ENCODE results near the gene SFT2D2.
"Not testable (repeated sequence)": the region's sequence is repeated elsewhere in the genome, so short reads cannot be mapped to it uniquely, and the experiment has no call there.

SFT2D2 gene

DNA sequence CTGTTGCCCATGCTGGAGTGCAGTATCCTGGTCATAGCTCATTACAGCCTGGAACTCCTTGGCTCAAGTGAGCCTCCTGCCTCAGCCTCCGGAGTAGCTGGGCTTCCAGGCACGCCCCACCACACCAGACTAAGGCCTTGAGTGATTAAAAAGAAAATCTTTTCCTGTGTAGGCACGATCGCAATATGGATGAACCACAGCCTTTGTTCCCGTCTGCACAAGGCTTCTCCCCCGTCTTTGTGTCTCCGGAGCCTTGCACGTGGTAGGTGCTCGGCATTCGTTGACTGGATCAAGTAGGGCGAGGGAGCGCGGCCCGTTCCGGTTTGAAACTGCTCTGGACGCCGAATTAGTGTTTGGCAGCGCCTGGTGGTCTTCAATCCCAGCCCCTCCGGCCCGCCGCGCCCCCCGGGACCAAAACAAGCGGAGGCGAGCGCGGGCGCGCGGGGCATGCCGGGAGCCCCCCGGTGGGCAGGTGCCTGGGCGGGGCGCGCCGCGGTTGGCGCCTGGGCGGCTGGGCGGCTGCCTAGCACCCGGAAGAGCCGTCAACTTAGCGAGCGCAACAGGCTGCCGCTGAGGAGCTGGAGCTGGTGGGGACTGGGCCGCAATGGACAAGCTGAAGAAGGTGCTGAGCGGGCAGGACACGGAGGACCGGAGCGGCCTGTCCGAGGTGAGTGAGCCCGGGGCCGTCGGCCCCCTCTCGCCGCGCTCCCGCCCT is at the start of gene SFT2D2:
Gene SFT2D2, plus strand, starts transcription at position 529 of the 715 bp plus-strand sequence. Its CDS starts 76 bp downstream, at position 605.
- H3K9ac ChIP-seq (ENCODE audit: insufficient read length, low read depth) = peak within 1 kb of the TSS; percentile 89
- no peaks in the 10 kb centered on the region for H3K27me3 ChIP-seq (ENCODE audit: insufficient read depth, insufficient read length)
- peak; percentile 61 for DNase-seq (ENCODE audit: low read depth, low spot score)
- peaks cover 24% of the 10 kb centered on the region for H3K9me3 ChIP-seq (ENCODE audit: insufficient read depth, low read length)
- H3K4me3 ChIP-seq (ENCODE audit: insufficient read length, low read depth) = peak within 1 kb of the TSS; percentile 85
- TF ChIP-seq SUZ12 (IDR thresholded peaks at IDR 0.05; ENCODE audit: extremely low read depth, insufficient read depth, insufficient read length) (no peak), ZNF274 (IDR thresholded peaks at IDR 0.05; ENCODE audit: low read depth, low read length) (no peak), YY1 (IDR thresholded peaks at IDR 0.05; ENCODE audit: insufficient read depth, insufficient read length) (no peak)
- H3K4me1 ChIP-seq (ENCODE audit: insufficient read depth, insufficient read length) = no peaks in the 10 kb centered on the region
- peaks cover 15% of the 10 kb centered on the region for H3K36me3 ChIP-seq (ENCODE audit: insufficient read depth, insufficient read length, low read length)

DNA sequence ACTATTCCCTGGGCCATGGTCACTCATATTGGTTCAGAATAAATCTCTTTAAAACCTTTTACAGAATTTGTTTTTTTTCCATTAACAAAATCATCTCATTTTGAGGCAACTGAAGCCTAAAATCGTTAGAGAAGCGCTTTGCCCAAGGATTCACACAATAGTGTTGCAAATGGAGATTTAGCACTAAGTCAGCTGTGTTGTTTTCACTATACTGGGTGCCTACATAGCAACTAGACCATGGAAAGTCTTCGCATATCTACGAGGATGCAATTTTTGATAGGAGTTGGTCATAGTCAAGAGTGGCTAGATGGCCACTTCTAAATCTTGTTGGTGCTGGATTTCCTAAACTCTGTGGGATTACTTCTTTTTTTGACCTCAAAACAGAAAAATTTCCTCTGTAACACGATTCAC is 47.6 kb upstream of the SFT2D2 start:
- peak overlapping the region; percentile 16 for H3K4me3 ChIP-seq (ENCODE audit: insufficient read length, low read depth)
- TF ChIP-seq SUZ12 (IDR thresholded peaks at IDR 0.05; ENCODE audit: extremely low read depth, insufficient read depth, insufficient read length) (no peak), YY1 (IDR thresholded peaks at IDR 0.05; ENCODE audit: insufficient read depth, insufficient read length) (no peak), ZNF274 (IDR thresholded peaks at IDR 0.05; ENCODE audit: low read depth, low read length) (no peak)
- no peaks in the 10 kb centered on the region for H3K4me1 ChIP-seq (ENCODE audit: insufficient read depth, insufficient read length)
- no peaks in the 10 kb centered on the region for H3K27me3 ChIP-seq (ENCODE audit: insufficient read depth, insufficient read length)
- H3K9me3 ChIP-seq (ENCODE audit: insufficient read depth, low read length) = no peaks in the 10 kb centered on the region
- DNase-seq (ENCODE audit: low read depth, low spot score) = no peak
- H3K9ac ChIP-seq (ENCODE audit: insufficient read length, low read depth) = peak overlapping the region; percentile 64
- no peaks in the 10 kb centered on the region for H3K36me3 ChIP-seq (ENCODE audit: insufficient read depth, insufficient read length, low read length)

DNA sequence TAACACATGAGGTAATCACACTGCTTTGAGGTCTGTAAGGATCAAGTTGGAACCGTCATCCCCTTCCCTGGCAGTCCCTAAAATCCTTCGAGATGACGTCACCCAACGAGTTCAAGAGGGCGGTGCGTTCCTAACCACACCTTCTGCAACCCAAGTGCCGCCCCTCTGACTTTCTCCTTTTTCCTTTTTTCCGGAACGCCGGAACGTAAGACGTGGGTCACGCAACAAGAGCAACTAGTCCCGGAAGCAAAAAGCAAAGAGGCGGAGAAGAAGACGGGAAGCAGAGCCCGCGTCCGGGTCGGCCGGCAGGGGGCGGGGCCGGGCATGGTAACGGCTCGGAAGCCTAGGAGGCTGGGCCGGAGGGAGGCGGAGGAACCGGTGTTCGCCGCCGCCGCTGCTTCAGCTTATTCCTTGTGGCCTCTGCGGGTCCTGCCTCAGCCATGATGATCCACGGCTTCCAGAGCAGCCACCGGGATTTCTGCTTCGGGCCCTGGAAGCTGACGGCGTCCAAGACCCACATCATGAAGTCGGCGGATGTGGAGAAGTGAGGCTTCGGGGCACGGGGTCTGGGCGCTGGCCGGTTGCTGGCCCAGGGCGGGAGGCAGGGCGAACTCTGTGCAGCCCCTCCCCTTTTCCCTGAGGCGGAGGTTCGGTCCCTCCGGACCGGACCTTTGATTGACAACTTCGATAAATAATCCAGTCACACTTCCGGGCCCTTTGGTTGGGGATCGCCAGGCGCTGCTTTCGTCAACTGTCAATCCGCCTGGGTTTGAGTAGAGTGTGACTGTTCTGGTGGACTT is 47.0 kb upstream of the SFT2D2 start, which contains the start of gene TIPRL:
Gene TIPRL, plus strand, starts transcription at position 325 of the 800 bp plus-strand sequence. Its CDS starts 116 bp downstream, at position 441.
- DNase-seq (ENCODE audit: low read depth, low spot score) = peak; percentile 99
- Histone ChIP-seq H3K9me3 (ENCODE audit: insufficient read depth, low read length) (no peaks in the 10 kb centered on the region), H3K27me3 (ENCODE audit: insufficient read depth, insufficient read length) (no peaks in the 10 kb centered on the region), H3K4me1 (ENCODE audit: insufficient read depth, insufficient read length) (no peaks in the 10 kb centered on the region), H3K4me3 (ENCODE audit: insufficient read length, low read depth) (peak within 1 kb of the TSS; percentile 92), H3K9ac (ENCODE audit: insufficient read length, low read depth) (peak within 1 kb of the TSS; percentile 96), H3K36me3 (ENCODE audit: insufficient read depth, insufficient read length, low read length) (no peaks in the 10 kb centered on the region)
- TF ChIP-seq ZNF274 (IDR thresholded peaks at IDR 0.05; ENCODE audit: low read depth, low read length) = no peak
- no peak for TF ChIP-seq YY1 (IDR thresholded peaks at IDR 0.05; ENCODE audit: insufficient read depth, insufficient read length)
- TF ChIP-seq SUZ12 (IDR thresholded peaks at IDR 0.05; ENCODE audit: extremely low read depth, insufficient read depth, insufficient read length) = no peak

DNA sequence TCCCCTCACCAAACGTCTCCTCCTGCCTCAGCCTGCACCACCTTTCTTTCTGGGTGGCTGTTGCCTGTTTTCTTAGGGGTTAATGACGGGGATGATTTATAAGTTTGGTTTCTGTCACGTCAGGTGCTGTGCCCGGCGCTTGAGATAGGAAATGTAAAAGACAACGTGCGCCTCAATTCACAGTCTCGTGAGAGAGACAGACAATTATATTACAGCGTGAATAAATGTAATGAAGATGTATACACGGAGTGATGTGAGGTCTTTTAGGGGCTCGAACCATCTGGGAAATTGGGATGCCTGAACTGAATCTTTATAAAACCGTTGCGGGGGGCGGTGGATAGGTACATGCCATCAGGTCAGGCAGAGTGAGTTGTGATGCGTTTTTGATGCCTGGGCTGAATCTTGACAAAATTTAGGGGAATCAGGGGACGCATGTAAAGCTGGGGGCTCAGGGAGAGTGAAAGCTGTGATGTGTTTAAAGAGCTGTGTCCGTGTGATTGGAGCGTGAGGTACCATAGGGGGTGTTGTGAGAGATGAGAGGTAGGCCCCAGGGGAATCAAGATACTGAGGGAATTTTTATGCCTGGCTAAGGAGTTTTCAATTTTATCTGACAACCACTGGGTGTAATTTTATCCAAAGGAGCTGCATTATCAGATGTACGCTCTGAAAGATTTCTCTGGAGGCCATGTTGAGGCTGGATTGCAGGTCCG is 46.2 kb upstream of the SFT2D2 start:
- no peaks in the 10 kb centered on the region for H3K27me3 ChIP-seq (ENCODE audit: insufficient read depth, insufficient read length)
- H3K9ac ChIP-seq (ENCODE audit: insufficient read length, low read depth) = peak overlapping the region; percentile 96
- H3K4me1 ChIP-seq (ENCODE audit: insufficient read depth, insufficient read length) = no peaks in the 10 kb centered on the region
- peaks cover 5% of the 10 kb centered on the region for H3K36me3 ChIP-seq (ENCODE audit: insufficient read depth, insufficient read length, low read length)
- DNase-seq (ENCODE audit: low read depth, low spot score) = no peak
- H3K4me3 ChIP-seq (ENCODE audit: insufficient read length, low read depth) = peak overlapping the region; percentile 92
- H3K9me3 ChIP-seq (ENCODE audit: insufficient read depth, low read length) = no peaks in the 10 kb centered on the region
- no peak for TF ChIP-seq YY1 (IDR thresholded peaks at IDR 0.05; ENCODE audit: insufficient read depth, insufficient read length)
- TF ChIP-seq ZNF274 (IDR thresholded peaks at IDR 0.05; ENCODE audit: low read depth, low read length) = no peak
- no peak for TF ChIP-seq SUZ12 (IDR thresholded peaks at IDR 0.05; ENCODE audit: extremely low read depth, insufficient read depth, insufficient read length)

DNA sequence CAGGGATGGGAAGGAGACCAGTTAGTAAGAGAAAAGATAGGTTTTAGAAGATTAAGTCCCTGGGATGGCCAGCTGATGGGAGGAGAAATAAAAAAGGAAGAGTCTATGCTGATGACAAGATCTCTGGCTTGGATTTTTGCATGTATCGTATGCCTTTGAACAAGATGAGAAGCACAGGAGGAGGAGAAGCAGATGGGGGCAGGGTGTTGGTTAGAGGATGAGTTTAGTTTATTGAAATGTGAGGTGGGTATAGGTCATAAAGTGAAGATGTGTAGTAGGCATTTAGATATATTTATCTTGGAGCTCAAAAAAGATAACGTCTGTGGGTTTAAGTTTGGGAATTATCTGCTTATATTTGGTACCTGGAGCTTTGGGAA is 45.7 kb upstream of the SFT2D2 start:
- H3K4me3 ChIP-seq (ENCODE audit: insufficient read length, low read depth) = peak overlapping the region; percentile 92
- no peaks in the 10 kb centered on the region for H3K9me3 ChIP-seq (ENCODE audit: insufficient read depth, low read length)
- H3K27me3 ChIP-seq (ENCODE audit: insufficient read depth, insufficient read length) = no peaks in the 10 kb centered on the region
- H3K9ac ChIP-seq (ENCODE audit: insufficient read length, low read depth) = peak overlapping the region; percentile 96
- no peak for DNase-seq (ENCODE audit: low read depth, low spot score)
- H3K36me3 ChIP-seq (ENCODE audit: insufficient read depth, insufficient read length, low read length) = peaks cover 7% of the 10 kb centered on the region
- no peak for TF ChIP-seq ZNF274 (IDR thresholded peaks at IDR 0.05; ENCODE audit: low read depth, low read length)
- TF ChIP-seq YY1 (IDR thresholded peaks at IDR 0.05; ENCODE audit: insufficient read depth, insufficient read length) = no peak
- TF ChIP-seq SUZ12 (IDR thresholded peaks at IDR 0.05; ENCODE audit: extremely low read depth, insufficient read depth, insufficient read length) = no peak
- H3K4me1 ChIP-seq (ENCODE audit: insufficient read depth, insufficient read length) = no peaks in the 10 kb centered on the region

DNA sequence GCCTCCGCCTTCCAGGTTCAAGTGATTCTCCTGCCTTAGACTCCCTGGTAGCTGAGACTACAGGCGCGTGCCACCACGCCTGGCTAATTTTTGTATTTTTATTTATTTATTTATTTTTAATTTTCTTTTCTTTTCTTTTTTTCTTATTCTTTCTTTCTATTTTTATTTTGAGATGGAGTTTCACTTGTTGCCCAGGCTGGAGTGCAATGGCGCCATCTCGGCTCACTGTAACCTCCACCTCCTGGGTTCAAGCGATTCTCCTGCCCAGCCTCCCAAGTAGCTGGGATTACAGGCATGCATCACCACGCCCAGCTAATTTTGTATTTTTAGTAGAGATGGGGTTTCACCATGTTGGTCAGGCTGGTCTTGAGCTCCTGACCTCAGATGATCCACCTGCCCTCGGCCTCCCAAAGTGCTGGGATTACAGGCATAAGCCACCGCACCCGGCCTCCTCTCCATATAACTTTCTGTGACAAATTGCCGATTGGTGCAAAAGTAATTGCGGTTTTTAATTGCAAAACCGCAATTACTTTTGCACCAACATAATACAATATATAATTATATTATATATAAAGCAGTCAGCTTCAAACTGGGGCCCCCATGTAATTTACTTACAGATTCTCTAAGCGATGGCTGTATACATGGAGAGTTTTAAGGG is 44.6 kb upstream of the SFT2D2 start:
- H3K4me3 ChIP-seq (ENCODE audit: insufficient read length, low read depth); H3K27me3 ChIP-seq (ENCODE audit: insufficient read depth, insufficient read length); H3K9me3 ChIP-seq (ENCODE audit: insufficient read depth, low read length); H3K9ac ChIP-seq (ENCODE audit: insufficient read length, low read depth); H3K4me1 ChIP-seq (ENCODE audit: insufficient read depth, insufficient read length); DNase-seq (ENCODE audit: low read depth, low spot score): not testable (repeated sequence)
- H3K36me3 ChIP-seq (ENCODE audit: insufficient read depth, insufficient read length, low read length) = peaks cover 12% of the 10 kb centered on the region
